Stimulated activated CD8-positive, alpha-beta memory T cell treated with anti-CD3 and anti-CD28 coated beads, Interleukin-15, amount 100 ng/mL, for 4 hours (primary cell): ENCODE measurements around the gene MAL.

Source experiments
- DNase-seq, 2 donors: peaks; one replicate each; pipeline ENCODE4 v3.0.0-alpha.2; 2020; ENCODE audit warnings: low read depth in 2 of 2

The MAL gene

DNA sequence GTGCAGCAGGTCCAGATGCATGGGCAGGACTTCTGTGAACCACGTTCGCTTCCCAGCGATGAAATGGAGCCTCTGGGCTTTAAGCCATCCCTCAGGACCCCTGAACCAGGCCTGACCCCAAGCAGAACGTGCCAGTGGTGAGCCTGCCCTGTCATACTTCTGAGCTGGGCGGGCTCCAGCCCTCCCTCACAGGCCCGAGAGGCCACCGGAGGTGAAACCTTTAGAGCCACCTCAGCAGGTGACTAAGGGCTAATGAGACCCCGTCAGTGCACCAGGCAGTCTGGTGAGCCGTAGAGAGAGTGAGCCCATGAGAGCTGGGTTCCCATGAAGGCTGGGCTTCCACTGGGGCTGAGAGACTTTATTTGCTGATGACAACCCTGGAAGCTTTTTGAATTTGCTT lies 8.9 kb upstream of the MAL start:
- DNase-seq, result no peak

GRCh38 chr2:95017071-95017501 lies 8.4 kb upstream of the MAL start:
- no peak for DNase-seq

- no peak for DNase-seq
These were observed 7.7 kb upstream of the MAL start for GRCh38 chr2:95017836-95018235.

GRCh38 chr2:95018301-95018700 lies 7.2 kb upstream of the MAL start:
- no peak for DNase-seq

DNA sequence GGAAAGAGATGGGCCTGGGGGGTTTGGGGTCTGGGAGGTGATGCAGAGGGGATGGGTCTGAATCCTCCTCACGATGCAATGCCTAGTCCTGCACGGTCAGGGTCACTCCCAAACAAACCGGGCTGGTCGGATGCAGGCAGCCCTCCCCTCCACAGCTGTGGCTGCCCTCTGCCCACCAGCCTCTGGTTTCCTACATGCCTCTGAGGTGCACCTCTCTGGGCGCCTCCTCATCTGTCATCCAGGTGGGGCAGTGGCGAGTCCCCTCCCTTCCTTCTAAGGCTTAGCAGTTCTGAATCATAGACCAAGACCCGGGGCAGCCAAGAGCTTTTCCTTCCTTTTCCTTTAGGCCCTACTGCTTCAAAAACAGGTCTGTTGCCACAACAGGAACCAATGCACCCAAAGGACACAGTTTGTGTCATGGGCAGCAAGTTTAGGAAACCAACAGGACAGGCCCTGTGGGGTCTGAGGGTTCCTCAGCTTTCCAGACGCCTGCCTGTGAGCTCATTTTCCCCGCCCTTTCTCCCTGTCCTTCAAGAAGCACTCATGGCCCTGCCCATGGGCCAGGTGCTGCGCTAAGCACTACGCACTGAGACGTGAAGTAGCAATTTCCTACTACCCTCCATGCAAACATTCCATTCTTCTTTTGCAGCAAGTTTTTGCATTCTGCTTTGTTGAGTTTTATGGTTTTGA lies 6.5 kb upstream of the MAL start:
- DNase-seq, result no peak

DNA sequence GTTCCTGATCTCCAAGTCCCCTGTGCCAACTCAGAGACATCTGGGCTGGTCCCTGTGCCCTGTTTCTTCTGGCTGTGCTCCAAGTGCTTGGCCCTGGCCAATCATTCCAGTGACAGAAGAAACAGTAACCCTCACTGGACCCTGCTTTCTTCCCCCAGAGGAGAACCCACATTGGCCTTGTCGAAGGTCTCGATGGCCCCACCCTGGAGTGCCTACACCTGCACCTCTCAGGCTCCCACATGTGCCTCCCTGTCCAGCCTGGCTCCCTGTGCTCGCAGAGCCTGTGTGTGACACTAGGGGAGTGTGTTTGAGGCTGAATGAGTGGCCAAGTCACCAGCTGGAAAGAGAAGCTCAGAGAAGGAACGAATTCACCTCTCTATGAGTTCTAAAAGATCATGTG lies 5.9 kb upstream of the MAL start:
- DNase-seq, result no peak

GRCh38 chr2:95020275-95021022 lies 5.1 kb upstream of the MAL start:
- DNase-seq, result no peak

DNA sequence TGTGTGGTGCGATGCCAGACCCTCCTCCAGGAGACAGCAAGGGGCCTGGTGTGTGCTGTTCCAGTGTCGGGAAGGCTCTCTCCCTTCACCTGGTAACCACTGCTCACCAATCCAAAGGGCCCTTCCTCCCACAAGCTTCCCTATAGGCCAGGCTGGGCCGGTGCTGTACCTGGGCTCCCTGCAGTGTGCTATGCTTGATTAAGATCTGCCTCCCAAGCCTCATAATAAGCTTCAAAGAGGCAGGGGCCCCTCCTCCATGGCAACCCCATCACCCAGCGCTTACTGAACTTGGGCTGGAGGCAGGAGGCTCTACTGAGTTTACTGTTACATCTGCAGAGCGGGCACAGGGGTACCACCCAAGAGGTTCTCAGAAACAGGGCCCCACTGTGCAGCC lies 4.5 kb upstream of the MAL start:
- no peak for DNase-seq

- no peak for DNase-seq
These were observed 3.7 kb upstream of the MAL start for GRCh38 chr2:95021847-95022246.

DNA sequence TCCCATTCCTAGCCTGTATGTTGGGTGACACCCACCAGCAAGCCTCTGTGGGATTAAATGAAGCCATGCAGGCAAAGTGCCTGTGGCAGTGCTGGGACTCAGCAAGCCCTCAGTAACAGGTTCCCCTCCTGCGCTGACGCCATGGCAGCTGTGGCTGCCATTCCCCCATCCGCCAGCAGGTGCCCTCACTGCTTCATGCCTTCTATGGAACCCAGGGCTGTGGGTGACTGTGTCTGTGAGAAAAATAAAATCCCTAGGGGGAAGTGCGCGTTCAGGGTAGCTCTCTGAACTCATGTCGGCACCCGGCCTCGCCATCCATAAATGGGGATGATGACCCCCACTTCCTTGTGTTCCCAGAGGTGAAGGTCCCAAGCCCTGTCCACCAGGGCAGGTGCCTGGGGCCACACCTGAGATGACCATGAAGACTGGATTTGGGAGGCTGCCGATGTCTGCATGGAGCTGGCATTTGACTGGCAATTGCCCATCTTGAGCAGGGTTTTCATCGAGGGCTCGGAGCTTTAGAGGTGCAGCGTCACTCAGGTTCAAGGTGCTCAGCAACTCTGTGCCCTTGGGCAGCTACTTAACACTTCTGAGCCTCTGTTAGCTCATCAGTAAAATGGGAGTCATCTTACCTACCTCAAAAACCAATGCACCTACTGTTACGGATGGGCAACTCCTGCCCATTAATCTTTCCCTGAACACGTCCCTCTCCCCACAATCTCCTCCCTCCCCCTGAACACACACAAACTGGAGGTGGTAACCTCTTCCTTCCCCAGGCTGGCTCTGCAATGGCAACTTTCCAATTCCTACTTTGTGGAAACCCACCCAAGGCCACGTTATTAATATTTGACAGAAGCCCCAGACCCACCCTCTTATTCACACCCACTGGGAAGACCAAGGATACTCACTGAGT lies 2.9 kb upstream of the MAL start:
- DNase-seq, result peak; percentile 53 to 66

- peak in 1 of 2 donors; percentile 25 for DNase-seq
These were observed 2.3 kb upstream of the MAL start for GRCh38 chr2:95023222-95023597.

GRCh38 chr2:95024371-95024770 lies 1.1 kb upstream of the MAL start:
- DNase-seq, result no peak

- no peak for DNase-seq
These were observed 525 bp upstream of the MAL start for GRCh38 chr2:95024960-95025405.

DNA sequence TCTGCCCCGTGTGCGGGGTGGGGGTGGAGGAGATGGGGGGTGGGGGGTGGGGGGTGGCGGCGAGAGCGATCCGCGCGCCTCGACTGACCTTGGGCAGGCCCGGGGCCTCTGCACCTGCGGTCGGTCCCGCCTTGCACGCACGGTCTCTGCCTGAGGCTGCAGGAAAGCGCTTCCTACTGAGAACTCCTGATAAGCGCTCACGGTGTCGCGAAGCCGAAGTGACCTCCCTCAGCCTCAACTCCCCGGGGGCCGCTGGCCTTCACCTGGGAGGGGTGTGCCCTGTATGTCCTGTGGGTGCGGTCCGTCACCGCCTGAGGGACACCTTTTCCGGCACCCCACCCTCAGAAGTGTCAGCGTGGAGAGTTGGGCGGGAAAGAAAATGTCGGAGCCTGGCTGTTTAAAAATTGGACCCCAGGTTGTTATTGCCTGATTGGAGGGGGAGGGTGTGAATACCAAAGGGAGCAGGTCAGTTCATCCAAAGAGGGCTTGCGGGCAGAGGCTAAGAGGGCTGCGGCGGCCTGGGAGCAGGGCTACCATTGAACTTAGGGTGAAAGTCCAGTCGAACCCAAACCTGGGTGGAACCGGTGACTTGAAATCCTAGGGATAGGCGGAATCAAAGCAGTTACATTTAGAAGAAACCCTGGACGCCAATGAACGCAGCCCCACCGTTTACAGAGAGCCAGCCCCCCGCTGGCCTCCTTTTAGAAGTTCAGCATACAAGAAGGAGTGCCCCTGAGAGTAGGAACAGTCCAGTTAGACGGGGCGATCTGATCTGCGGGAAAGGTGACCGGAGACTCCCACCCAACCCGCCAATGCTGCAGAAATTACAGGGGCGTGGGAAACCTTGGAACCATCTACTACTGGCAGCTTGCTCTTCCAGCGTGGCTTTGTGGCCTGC lies 1.2 kb downstream of the MAL start:
- DNase-seq, result no peak

DNA sequence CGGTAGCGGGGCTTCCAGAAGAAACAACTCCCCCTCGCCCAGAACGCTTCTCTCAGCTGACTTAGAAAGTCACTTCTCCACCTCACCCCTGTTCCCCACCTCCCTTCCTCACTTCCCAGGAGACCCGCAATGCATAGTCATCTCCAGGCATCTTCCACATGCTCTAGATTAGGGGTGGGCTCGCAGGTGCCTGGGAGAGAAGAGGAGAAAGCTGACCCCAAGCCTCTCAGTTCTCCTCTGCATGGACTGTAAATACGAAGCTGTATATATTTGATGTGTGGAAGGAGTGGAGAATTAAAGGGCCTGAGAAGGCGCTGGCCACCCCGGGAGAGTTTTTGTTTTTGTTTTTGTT lies 1.8 kb downstream of the MAL start:
- no peak for DNase-seq

DNA sequence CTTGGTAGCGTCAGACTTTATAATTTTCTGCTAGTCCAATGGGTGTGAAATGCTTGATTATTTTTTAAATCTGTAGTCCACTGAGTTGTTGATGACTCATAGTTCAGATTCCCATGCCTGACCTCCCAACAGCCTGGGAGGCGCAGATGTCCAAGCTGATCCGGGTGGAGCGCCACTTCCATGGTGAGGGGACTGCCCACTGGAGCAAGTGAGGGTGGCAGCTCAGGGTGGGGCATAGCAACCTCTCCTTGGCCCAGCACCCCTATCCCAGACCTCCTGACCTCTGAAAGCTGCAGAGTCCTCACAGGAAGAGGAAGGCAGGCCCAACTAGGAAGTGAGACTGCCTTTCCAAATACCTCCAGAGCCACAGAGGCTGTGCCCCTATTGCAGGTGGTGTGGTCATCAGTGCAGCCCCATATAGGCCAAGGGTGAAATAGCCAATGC lies 4.4 kb downstream of the MAL start:
- DNase-seq, result no peak

GRCh38 chr2:95030496-95030895 lies 5.0 kb downstream of the MAL start:
- DNase-seq, result no peak

DNA sequence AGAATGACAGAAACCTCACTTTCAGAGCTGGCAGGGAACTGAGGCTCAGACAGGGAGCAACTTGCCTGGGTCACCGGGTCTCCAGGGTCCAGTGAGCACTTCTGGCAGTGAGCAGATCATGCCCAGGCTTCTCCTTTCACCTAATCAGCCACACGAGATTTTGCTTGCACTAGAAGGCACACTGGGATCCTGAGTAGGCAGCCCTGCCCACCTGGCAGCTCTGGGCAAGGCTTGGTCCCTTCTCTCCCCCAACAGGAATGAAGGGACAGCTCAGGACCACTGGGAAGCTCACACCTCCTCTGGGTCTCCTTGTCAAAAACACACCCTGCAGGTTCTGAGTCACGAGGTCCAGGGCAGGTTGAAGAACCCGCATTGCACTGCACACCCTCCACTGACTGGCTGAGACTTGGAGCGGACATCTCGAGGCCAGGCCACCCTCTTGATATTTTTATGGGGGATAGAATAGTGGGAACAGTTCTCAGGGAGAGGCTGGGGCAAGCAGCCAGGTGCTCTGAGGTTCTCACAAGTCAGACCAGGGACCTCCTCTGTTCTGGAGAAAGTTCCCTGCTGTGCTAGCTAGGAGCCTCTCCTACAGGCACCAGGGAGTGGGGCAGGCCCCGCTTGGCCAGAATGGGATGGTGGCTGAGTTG lies 5.7 kb downstream of the MAL start:
- DNase-seq, result no peak

DNA sequence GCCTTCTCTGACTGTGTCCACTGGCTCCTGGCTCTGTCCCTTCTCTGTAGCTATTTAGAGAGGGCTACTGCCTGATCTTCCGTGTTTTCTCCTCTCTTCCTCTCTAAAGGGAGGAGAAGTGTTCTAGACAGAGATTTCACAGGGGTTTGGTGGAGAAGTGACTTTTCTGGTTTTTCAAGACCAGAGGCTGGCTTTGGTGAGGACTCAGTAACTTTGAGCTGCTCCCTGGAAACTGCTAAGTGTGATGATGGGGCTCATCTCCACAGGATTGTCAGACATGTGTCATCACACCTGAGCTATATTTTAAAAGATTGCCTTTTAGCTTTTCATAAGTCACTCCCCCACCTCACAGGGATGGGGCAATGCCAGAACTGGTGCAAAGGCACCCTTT lies 6.2 kb downstream of the MAL start:
- DNase-seq, result no peak

GRCh38 chr2:95032341-95032740 lies 6.8 kb downstream of the MAL start:
- DNase-seq, result no peak
